ENCODE measurements around the gene MAGEA9B.
"Not testable (repeated sequence)": the region's sequence is repeated elsewhere in the genome, so short reads cannot be mapped to it uniquely, and the experiment has no call there.

The MAGEA9B gene

GRCh38 chrX:149533999-149534398, 53.3 kb downstream of the MAGEA9B start:
- not testable (repeated sequence) for DNase-seq

GRCh38 chrX:149532868-149533267, 54.4 kb downstream of the MAGEA9B start:
- not testable (repeated sequence) for DNase-seq

Data from T-helper 1 cell (primary cell).